Measurements from ENCODE around the gene PRKAG2. TPM values are rescaled to one million over a fixed set of nuclear protein-coding genes. Genes with fewer than 3 reads are reported as not detected.
"Not testable (repeated sequence)": the region's sequence is repeated elsewhere in the genome, so short reads cannot be mapped to it uniquely, and the experiment has no call there.

PRKAG2 gene
- total and polyA plus RNA-seq, 2 of the 8 experiments (the other 6 are each of a cell fraction or from before 2014, with no cell fraction given) = 7.5 to 18.1 TPM

- CTCF ChIA-PET (ENCODE audit: partially characterized antibody); H2AK5ac ChIP-seq (ENCODE audit: low read depth, low read length); H2AFZ ChIP-seq (ENCODE audit: low read length); H4K5ac ChIP-seq (ENCODE audit: insufficient read length, low read depth, low read length); H3K56ac ChIP-seq (replicated peaks; ENCODE audit: insufficient read length, low read depth, low read length); H3K18ac ChIP-seq (ENCODE audit: extremely low read depth, low read length); H2BK120ac ChIP-seq (replicated peaks; ENCODE audit: low read depth, low read length); H3K79me1 ChIP-seq (ENCODE audit: low read depth, low read length); H3K4ac ChIP-seq (replicated peaks; ENCODE audit: insufficient read length, low read depth, low read length); H2BK20ac ChIP-seq (ENCODE audit: low read length); FAIRE-seq; H2BK5ac ChIP-seq (ENCODE audit: low read depth, low read length); H2BK15ac ChIP-seq (ENCODE audit: low read length); H3K27me3 ChIP-seq (replicated peaks in 1 of 4; ENCODE audit: control insufficient read depth in 3 of 4, extremely low read depth in 1 of 4, insufficient read depth in 3 of 4, low read length in 3 of 4); H4K91ac ChIP-seq (replicated peaks; ENCODE audit: insufficient read length, low read length); H3K23ac ChIP-seq (ENCODE audit: insufficient read length); H3K36me3 ChIP-seq (ENCODE audit: control insufficient read depth in 2 of 4, insufficient read depth in 4 of 4, low read length in 3 of 4); H3K14ac ChIP-seq (ENCODE audit: insufficient read length); H2BK12ac ChIP-seq (ENCODE audit: low read depth, low read length); H3K9me3 ChIP-seq (ENCODE audit: insufficient read depth in 2 of 2, low read depth in 1 of 2, low read length in 1 of 2): not testable (repeated sequence)
- Histone ChIP-seq H4K20me1 (replicated peaks in 1 of 2; ENCODE audit: control insufficient read depth in 1 of 2, insufficient read depth in 2 of 2, low read length in 2 of 2) (peaks cover 22 to 26% of the 10 kb centered on the region in 2 experiments), H3K23me2 (ENCODE audit: low read depth, low read length) (peaks cover 11% of the 10 kb centered on the region), H3K4me3 (ENCODE audit: extremely low read depth in 1 of 4, insufficient read depth in 2 of 4, low read depth in 3 of 4, low read length in 4 of 4) (peak overlapping the region; percentile 96 to 98 (median 97)), H3K27ac (ENCODE audit: low read depth, low read length) (peak overlapping the region; percentile 97), H3K79me2 (ENCODE audit: control insufficient read depth in 1 of 2, insufficient read depth in 2 of 2, low read length in 2 of 2) (peaks cover 41 to 49% of the 10 kb centered on the region in 2 experiments), H3K4me2 (ENCODE audit: insufficient read depth in 1 of 2, low read depth in 2 of 2, low read length in 2 of 2) (peak overlapping the region; percentile 91 to 92), H3K9ac (replicated peaks in 1 of 4; ENCODE audit: extremely low read depth in 1 of 4, low read depth in 3 of 4, low read length in 3 of 4) (peak overlapping the region; percentile 93 to 99 (median 97)), H4K8ac (ENCODE audit: extremely low read depth, insufficient read depth, low read length) (peak overlapping the region; percentile 98), H3K4me1 (replicated peaks in 1 of 4; ENCODE audit: control insufficient read depth in 3 of 4, insufficient read depth in 4 of 4, low read length in 3 of 4) (peaks cover 2 to 14% (median 6%) of the 10 kb centered on the region in 4 experiments; a peak in 4 of 7 replicates)
- TF ChIP-seq SIN3A (conservative IDR thresholded peaks at IDR 0.05 in 1 of 2, IDR thresholded peaks at IDR 0.05 in 1 of 2; ENCODE audit: low read depth in 1 of 2, low read length in 2 of 2) (peak in 1 of 2 experiments; percentile 51; a peak in 1 of 4 replicates), TBP (IDR thresholded peaks at IDR 0.05; ENCODE audit: low read depth, low read length) (peak; percentile 38; the same call in 1 of the 2 replicates), TAF1 (IDR thresholded peaks at IDR 0.05; ENCODE audit: low read depth, low read length) (peak; percentile 70; the same call in 1 of the 2 replicates), POLR2A (IDR thresholded peaks at IDR 0.05; ENCODE audit: control extremely low read depth in 1 of 2, low read depth in 2 of 2, low read length in 2 of 2) (peak in 1 of 2 experiments; percentile 57; a peak in 2 of 3 replicates), POLR2AphosphoS5 (IDR thresholded peaks at IDR 0.05; ENCODE audit: low read depth, low read length) (peak; percentile 34; the same call in 1 of the 2 replicates), RAD21 (IDR thresholded peaks at IDR 0.05 in 1 of 2, conservative IDR thresholded peaks at IDR 0.05 in 1 of 2; ENCODE audit: low read depth in 2 of 2, low read length in 2 of 2) (peak in 1 of 2 experiments; percentile 13; a peak in 1 of 4 replicates), PHF8 (conservative IDR thresholded peaks at IDR 0.05; ENCODE audit: low read depth, low read length) (peak; percentile 80), BACH1 (IDR thresholded peaks at IDR 0.05; ENCODE audit: low read length) (peak; percentile 7; the same call in 1 of the 2 replicates)
- 0% methylated on average over 30 of the region's 118 CpGs; no CpG with 5 or more reads in 1 of the 2 experiments for WGBS, 2 experiments (ENCODE audit: extremely low coverage in 1 of 2, insufficient coverage in 1 of 2, insufficient read length in 1 of 2, insufficient replicate concordance in 2 of 2, low coverage in 1 of 2, low lambda C conversion rate in 2 of 2, missing lambda C conversion rate in 1 of 2)
- POLR2A ChIA-PET (ENCODE audit: partially characterized antibody) = interaction anchor here (0.6 to 6.3 kb wide), 9 partner anchors 13 to 272 kb away, joined by 3 to 42 read pairs (median 3); partner anchors contain the start of gene WDR86
- peak in 1 of 2 experiments; percentile 64 for DNase-seq (ENCODE audit: low read depth in 1 of 2, low spot score in 2 of 2)
Observed at GRCh38 chr7:151518947-151519764, 357.8 kb downstream of the PRKAG2 start.

Measured in H1 (cell line).